CMK (cell line): ENCODE results near the gene ZNF383.
"Not testable (repeated sequence)": the region's sequence is repeated elsewhere in the genome, so short reads cannot be mapped to it uniquely, and the experiment has no call there.

Experiments used
- DNase-seq: peaks from one replicate; pipeline ENCODE4 v3.0.0-alpha.2; 2010; ENCODE audit warnings: low read depth

The ZNF383 gene

GRCh38 chr19:37217775-37218591 is at the start of gene ZNF383:
Gene ZNF383, plus strand, starts transcription at chr19:37218214. Its CDS starts 12,240 bp downstream, at chr19:37230454.
- DNase-seq, result peak; percentile 81

GRCh38 chr19:37172368-37173366 is 45.3 kb upstream of the ZNF383 start, which contains the start of gene ZNF585A:
Gene ZNF585A, minus strand, starts transcription at chr19:37172695. Its CDS starts 2,785 bp downstream, at chr19:37169910.
- DNase-seq, result peak; percentile 85

GRCh38 chr19:37186071-37186470 is 31.9 kb upstream of the ZNF383 start:
- not testable (repeated sequence) for DNase-seq

- DNase-seq, result not testable (repeated sequence)
Measured at GRCh38 chr19:37195248-37195647, 22.8 kb upstream of the ZNF383 start.

- DNase-seq, result not testable (repeated sequence)
Measured at GRCh38 chr19:37197115-37197514, 20.9 kb upstream of the ZNF383 start.

GRCh38 chr19:37197768-37198167 is 20.2 kb upstream of the ZNF383 start:
- no peak for DNase-seq

GRCh38 chr19:37217480-37217774 is 587 bp upstream of the ZNF383 start:
- no peak for DNase-seq

- no peak for DNase-seq
Measured at GRCh38 chr19:37218592-37218935, 550 bp downstream of the ZNF383 start.

- no peak for DNase-seq
Measured at GRCh38 chr19:37220383-37220782, 2.4 kb downstream of the ZNF383 start.

GRCh38 chr19:37221136-37221535 is 3.1 kb downstream of the ZNF383 start:
- no peak for DNase-seq

- DNase-seq, result no peak
Measured at GRCh38 chr19:37226248-37226647, 8.2 kb downstream of the ZNF383 start.

- no peak for DNase-seq
Measured at GRCh38 chr19:37227996-37228395, 10.0 kb downstream of the ZNF383 start.

GRCh38 chr19:37243206-37243632 is 25.2 kb downstream of the ZNF383 start:
- DNase-seq, result no peak

GRCh38 chr19:37251308-37252229 is 33.6 kb downstream of the ZNF383 start:
- DNase-seq, result no peak

GRCh38 chr19:37263028-37263427 is 45.0 kb downstream of the ZNF383 start:
- not testable (repeated sequence) for DNase-seq

- not testable (repeated sequence) for DNase-seq
Measured at GRCh38 chr19:37267005-37267404, 49.0 kb downstream of the ZNF383 start.

- DNase-seq, result not testable (repeated sequence)
Measured at GRCh38 chr19:37267755-37268154, 49.7 kb downstream of the ZNF383 start.

- not testable (repeated sequence) for DNase-seq
Measured at GRCh38 chr19:37280656-37281055, 62.6 kb downstream of the ZNF383 start.

- DNase-seq, result not testable (repeated sequence)
Measured at GRCh38 chr19:37284020-37284419, 66.0 kb downstream of the ZNF383 start.

GRCh38 chr19:37289229-37289628 is 71.2 kb downstream of the ZNF383 start:
- not testable (repeated sequence) for DNase-seq
